ENCODE results near the gene ATP8A2. TPM values are rescaled to one million over a fixed set of nuclear protein-coding genes. Genes with fewer than 3 reads are reported as not detected.

ATP8A2 gene
- total and polyA plus RNA-seq, 2 of the 8 experiments (the other 6 are each of a cell fraction or from before 2014, with no cell fraction given), result 2.4 to 8.3 TPM

DNA sequence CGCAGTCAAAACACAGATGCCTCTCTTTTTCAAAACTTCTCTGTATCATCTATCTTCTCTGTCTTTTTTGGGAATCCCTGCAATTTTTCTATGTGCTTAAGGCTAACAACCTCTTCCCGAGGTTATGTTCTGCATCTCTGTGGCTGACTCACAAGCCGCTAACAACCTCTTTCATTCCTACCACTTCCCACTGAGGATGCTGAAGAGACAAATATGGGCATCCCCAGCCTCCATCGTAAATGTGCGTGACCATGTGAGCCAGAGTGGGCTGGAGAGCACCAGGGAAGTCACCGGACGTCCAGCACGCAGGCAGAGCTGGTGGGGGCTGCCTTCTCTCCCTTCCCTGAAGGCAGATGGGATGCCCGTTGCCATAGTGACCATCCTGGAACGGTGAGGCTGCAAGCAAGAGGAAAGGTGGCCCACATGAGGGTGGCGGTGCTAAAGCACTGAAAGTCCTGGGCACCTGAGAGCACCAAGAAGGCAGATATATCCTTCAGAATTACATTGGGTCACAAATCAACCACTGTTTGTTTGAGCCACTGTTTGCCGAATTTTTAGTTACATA, 557.2 kb downstream of the ATP8A2 start (continued):
- TF ChIP-seq, protein P1, sequence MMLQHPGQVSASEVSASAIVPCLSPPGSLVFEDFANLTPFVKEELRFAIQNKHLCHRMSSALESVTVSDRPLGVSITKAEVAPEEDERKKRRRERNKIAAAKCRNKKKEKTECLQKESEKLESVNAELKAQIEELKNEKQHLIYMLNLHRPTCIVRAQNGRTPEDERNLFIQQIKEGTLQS (IDR thresholded peaks at IDR 0.05; ENCODE audit: insufficient read depth, low read depth, low read length), result no peak
- no peak for TF ChIP-seq CEBPB (IDR thresholded peaks at IDR 0.05; ENCODE audit: low read depth, low read length)
- no peak for TF ChIP-seq POLR2A (IDR thresholded peaks at IDR 0.05; ENCODE audit: control extremely low read depth in 1 of 2, low read depth in 2 of 2, low read length in 2 of 2)
- TF ChIP-seq, protein P2, sequence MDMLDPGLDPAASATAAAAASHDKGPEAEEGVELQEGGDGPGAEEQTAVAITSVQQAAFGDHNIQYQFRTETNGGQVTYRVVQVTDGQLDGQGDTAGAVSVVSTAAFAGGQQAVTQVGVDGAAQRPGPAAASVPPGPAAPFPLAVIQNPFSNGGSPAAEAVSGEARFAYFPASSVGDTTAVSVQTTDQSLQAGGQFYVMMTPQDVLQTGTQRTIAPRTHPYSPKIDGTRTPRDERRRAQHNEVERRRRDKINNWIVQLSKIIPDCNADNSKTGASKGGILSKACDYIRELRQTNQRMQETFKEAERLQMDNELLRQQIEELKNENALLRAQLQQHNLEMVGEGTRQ (IDR thresholded peaks at IDR 0.05; ENCODE audit: low read length), result no peak
- no peak for TF ChIP-seq SP2 (IDR thresholded peaks at IDR 0.05; ENCODE audit: low read length)
- TF ChIP-seq BCL11A (IDR thresholded peaks at IDR 0.05; ENCODE audit: low read depth in 2 of 2, low read length in 2 of 2), result no peak
- no peak for TF ChIP-seq TAF1 (IDR thresholded peaks at IDR 0.05; ENCODE audit: low read depth, low read length)
- TF ChIP-seq RXRA (IDR thresholded peaks at IDR 0.05; ENCODE audit: insufficient read depth, low read depth, low read length), result no peak
- no peak for TF ChIP-seq CREB1 (IDR thresholded peaks at IDR 0.05)
- TF ChIP-seq RNF2 (IDR thresholded peaks at IDR 0.05; ENCODE audit: borderline replicate concordance, low read depth, low read length, missing control alignments, poor library complexity, severe bottlenecking), result no peak

Data from H1 (cell line).